H1 (cell line): Measurements from ENCODE around the gene FOXK1.

Source experiments
- ATF2 ChIP-seq: IDR thresholded peaks from 2 replicates; pipeline ENCODE4 v1.6.1; 2012; ENCODE audit warnings: low read length, inconsistent platforms
- EP300 ChIP-seq, 2 experiments: IDR thresholded peaks; 1 replicate in 1 of 2; 2 replicates in 1 of 2; pipeline ENCODE4 v1.6.1; 2011 to 2012; ENCODE audit warnings: low read depth in 2 of 2, low read length in 2 of 2, mild to moderate bottlenecking in 2 of 2, borderline replicate concordance in 1 of 2, inconsistent platforms in 1 of 2, moderate library complexity in 1 of 2
- GABPA ChIP-seq: IDR thresholded peaks from 2 replicates; pipeline ENCODE4 v1.6.1; 2011; ENCODE audit warnings: mild to moderate bottlenecking, low read length, moderate library complexity, borderline replicate concordance; ENCODE audit not compliant: insufficient read depth
- JUN ChIP-seq: IDR thresholded peaks from 2 replicates; pipeline ENCODE4 v1.6.1; 2011; ENCODE audit warnings: low read depth, mild to moderate bottlenecking, improper control_type of control experiment, low read length
- SIX5 ChIP-seq: IDR thresholded peaks from 2 replicates; pipeline ENCODE4 v1.6.1; 2011; ENCODE audit warnings: mild to moderate bottlenecking, low read depth, low read length
- YY1 ChIP-seq: IDR thresholded peaks from 2 replicates; pipeline ENCODE4 v1.6.1; 2011; ENCODE audit warnings: low read depth, mild to moderate bottlenecking, low read length
- TF ChIP-seq, protein P1 (sequence below), 3 experiments: IDR thresholded peaks; 1 replicate in 2 of 3; 2 replicates in 1 of 3; pipeline versions ENCODE4 v1.5.1 to v1.6.1; 2011; ENCODE audit warnings: low read length in 3 of 3, mild to moderate bottlenecking in 3 of 3, inconsistent platforms in 2 of 3, low read depth in 1 of 3, moderate library complexity in 1 of 3; ENCODE audit not compliant: insufficient read depth in 1 of 3; ENCODE audit errors: control extremely low read depth in 1 of 3

DNA sequence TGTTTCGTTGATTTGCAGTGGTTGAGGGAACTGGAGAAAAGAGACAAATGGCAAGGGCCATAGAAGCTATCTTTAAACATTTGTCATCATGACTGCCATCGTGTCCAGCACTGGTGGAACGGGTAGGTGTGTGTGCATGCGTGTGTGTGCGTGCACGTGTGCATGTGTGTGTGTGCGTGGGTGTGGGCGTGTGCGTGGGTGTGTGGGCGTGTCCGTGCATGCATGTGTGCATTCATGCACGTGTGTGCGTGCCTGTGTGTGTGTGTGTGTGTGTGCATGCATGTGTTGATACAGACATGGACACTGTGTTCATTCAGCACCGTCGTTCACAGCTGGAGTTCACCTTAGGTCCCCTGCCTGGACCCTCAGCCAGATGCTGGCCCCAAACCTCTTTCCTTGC is 55.2 kb downstream of the FOXK1 start:
- TF ChIP-seq, protein P1, sequence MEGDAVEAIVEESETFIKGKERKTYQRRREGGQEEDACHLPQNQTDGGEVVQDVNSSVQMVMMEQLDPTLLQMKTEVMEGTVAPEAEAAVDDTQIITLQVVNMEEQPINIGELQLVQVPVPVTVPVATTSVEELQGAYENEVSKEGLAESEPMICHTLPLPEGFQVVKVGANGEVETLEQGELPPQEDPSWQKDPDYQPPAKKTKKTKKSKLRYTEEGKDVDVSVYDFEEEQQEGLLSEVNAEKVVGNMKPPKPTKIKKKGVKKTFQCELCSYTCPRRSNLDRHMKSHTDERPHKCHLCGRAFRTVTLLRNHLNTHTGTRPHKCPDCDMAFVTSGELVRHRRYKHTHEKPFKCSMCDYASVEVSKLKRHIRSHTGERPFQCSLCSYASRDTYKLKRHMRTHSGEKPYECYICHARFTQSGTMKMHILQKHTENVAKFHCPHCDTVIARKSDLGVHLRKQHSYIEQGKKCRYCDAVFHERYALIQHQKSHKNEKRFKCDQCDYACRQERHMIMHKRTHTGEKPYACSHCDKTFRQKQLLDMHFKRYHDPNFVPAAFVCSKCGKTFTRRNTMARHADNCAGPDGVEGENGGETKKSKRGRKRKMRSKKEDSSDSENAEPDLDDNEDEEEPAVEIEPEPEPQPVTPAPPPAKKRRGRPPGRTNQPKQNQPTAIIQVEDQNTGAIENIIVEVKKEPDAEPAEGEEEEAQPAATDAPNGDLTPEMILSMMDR (IDR thresholded peaks at IDR 0.05; ENCODE audit: control extremely low read depth in 1 of 3, insufficient read depth in 1 of 3, low read depth in 1 of 3, low read length in 3 of 3) = no peak
- TF ChIP-seq JUN (no peak), EP300 (IDR thresholded peaks at IDR 0.05; ENCODE audit: borderline replicate concordance in 1 of 2, low read depth in 2 of 2, low read length in 2 of 2) (no peak), ATF2 (no peak), YY1 (no peak), GABPA (no peak), SIX5 (no peak)
